HK-2 (cell line): ENCODE data around the gene NEXMIF.
A peak's percentile ranks its signal among the peaks of the same experiment; 100 is the strongest.
"Not testable (repeated sequence)": the region's sequence is repeated elsewhere in the genome, so short reads cannot be mapped to it uniquely, and the experiment has no call there.

ENCODE experiments used
- DNase-seq: peaks from one replicate; pipeline ENCODE4 v3.0.0-alpha.2; 2018; ENCODE audit not compliant: unreplicated experiment

Gene NEXMIF

GRCh38 chrX:74925225-74926088, at the start of gene NEXMIF:
NEXMIF (minus strand) TSS chrX:74925452.
- DNase-seq = no peak

GRCh38 chrX:74961962-74962361, 36.7 kb upstream of the NEXMIF start:
- DNase-seq = not testable (repeated sequence)

GRCh38 chrX:74949717-74950116, 24.5 kb upstream of the NEXMIF start:
- no peak for DNase-seq

GRCh38 chrX:74940414-74940813, 15.2 kb upstream of the NEXMIF start:
- no peak for DNase-seq

- DNase-seq = no peak
Measured at GRCh38 chrX:74931214-74931613, 6.0 kb upstream of the NEXMIF start.

- DNase-seq = peak; percentile 24
Measured at GRCh38 chrX:74924449-74925224, 615 bp downstream of the NEXMIF start.

GRCh38 chrX:74923942-74924448, 1.3 kb downstream of the NEXMIF start:
- no peak for DNase-seq

- DNase-seq = no peak
Measured at GRCh38 chrX:74922922-74923543, 2.2 kb downstream of the NEXMIF start.

- DNase-seq = no peak
Measured at GRCh38 chrX:74911494-74911893, 13.8 kb downstream of the NEXMIF start.

- DNase-seq = no peak
Measured at GRCh38 chrX:74906417-74906816, 18.8 kb downstream of the NEXMIF start.

GRCh38 chrX:74902806-74903205, 22.4 kb downstream of the NEXMIF start:
- no peak for DNase-seq

GRCh38 chrX:74892561-74892960, 32.7 kb downstream of the NEXMIF start:
- no peak for DNase-seq

GRCh38 chrX:74890676-74891430, 34.4 kb downstream of the NEXMIF start:
- DNase-seq = no peak

GRCh38 chrX:74882383-74882782, 42.9 kb downstream of the NEXMIF start:
- DNase-seq = not testable (repeated sequence)

- no peak for DNase-seq
Measured at GRCh38 chrX:74865725-74866124, 59.5 kb downstream of the NEXMIF start.

- no peak for DNase-seq
Measured at GRCh38 chrX:74853255-74853654, 72.0 kb downstream of the NEXMIF start.

GRCh38 chrX:74835566-74835965, 89.7 kb downstream of the NEXMIF start:
- no peak for DNase-seq

- not testable (repeated sequence) for DNase-seq
Measured at GRCh38 chrX:74819797-74820196, 105.5 kb downstream of the NEXMIF start.

- no peak for DNase-seq
Measured at GRCh38 chrX:74814681-74815080, 110.6 kb downstream of the NEXMIF start.

GRCh38 chrX:74804574-74804973, 120.7 kb downstream of the NEXMIF start:
- DNase-seq = no peak

- no peak for DNase-seq
Measured at GRCh38 chrX:74800062-74800461, 125.2 kb downstream of the NEXMIF start.
